Measurements from ENCODE around the gene OBSCN.
"Not testable (repeated sequence)": the region's sequence is repeated elsewhere in the genome, so short reads cannot be mapped to it uniquely, and the experiment has no call there.

The OBSCN gene

DNA sequence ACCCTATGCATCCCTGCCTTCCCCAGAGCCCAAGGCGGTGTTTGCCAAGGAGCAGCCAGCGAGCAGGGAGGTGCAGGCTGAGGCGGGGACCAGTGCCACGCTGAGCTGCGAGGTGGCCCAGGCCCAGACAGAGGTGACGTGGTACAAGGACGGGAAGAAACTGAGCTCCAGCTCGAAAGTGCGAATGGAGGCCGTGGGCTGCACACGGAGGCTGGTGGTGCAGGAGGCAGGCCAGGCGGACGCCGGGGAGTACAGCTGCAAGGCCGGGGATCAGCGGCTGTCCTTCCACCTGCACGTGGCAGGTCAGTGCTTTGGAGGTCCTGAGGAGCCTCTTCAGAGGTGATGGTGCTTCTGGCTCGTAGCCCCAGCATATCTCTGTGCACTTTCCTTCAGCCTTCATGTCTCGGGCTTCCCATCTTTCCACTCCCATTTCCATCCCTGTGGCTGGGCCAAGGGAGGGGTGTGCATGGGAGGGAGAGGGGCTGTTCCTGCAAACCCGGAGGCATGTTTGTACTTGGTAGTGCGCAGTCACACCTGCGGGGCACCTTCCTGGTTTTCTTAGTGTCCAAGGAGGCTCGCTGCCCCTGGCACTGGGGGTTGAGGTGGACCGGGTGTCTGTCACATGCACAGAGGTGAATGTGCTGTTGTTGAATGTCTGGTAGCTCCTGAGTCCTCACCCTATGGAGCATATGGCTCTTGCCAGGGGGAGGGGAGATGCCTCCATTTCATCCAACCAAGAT is 56.4 kb downstream of the OBSCN start:
- no peak for DNase-seq

DNA sequence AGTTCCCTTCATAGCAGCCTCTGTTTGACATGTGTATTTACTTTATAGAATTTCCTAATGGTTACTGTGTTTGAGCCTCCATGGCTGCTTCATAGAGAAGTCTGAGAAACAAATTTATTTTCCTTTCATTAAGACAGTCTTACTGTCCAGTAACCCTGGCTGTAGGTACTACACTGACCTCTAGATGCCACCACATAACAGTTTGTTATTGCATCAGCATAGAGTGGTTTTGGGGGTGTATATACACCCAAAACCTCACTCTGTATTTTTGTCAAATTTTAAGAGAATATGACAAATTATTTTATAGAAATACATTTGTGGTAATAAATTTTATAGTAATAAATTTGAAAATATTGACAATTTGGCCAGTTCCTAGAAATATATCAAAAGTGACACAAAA is 57.3 kb downstream of the OBSCN start:
- no peak for DNase-seq

GRCh38 chr1:228267962-228268880 is 60.4 kb downstream of the OBSCN start:
- DNase-seq = no peak

DNA sequence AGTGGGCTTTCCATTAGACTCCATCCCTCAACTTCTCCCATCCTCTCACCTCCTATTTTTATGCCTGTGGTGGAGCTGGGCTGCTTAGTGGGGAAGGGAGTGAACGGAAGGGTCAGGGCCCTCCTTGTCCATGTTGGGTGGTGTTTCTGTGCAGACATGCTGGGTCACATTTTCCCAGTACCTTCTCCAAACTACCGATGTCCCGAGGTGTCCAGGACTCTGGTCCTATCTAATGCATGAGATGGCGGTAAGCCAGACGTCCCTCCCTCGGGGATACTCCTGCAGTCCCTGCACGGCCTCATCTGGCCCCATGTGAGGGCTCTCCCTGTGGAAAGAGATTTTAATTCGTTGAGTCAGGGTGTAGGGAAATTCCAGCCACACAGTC is 61.0 kb downstream of the OBSCN start:
- DNase-seq = no peak

DNA sequence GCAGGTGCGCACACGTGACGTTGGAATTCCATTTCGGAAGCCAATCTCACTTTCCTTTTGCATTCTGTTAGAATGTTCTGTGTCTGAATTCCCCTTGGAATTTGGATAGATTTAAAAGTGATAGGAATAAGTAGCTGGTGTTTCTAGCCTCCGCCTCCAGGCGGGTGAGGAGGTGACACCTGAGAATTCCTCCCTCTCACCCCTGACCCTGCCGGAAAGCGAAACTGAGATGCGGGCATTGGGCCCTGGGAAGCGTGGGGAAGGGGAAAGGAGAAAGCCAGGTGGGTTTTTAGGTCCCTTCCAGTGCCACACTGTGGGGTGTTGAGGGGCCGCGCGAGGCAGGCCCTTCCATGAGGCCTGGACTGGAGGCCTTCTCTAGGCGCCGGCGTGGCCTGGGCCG is 61.6 kb downstream of the OBSCN start:
- DNase-seq = not testable (repeated sequence)

DNA sequence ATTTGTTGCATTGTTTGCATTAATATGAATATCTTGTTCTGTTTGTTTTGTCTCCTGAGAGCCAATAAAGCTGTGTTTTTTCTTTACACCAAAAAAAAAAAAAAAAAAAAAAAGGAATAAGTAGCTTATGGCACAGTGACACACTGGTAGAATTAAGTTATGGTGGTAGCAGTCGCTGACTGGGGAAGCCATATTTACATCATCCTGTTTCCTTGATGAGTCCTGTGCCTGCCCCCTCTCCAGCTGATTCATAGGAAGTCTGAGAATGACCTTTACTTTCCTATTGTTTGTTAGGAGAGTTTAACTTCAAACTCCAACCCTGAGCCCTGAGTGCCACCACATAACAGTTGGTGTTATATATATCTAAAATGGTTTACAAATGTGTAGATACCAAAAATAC is 62.2 kb downstream of the OBSCN start:
- DNase-seq = peak; percentile 36

- DNase-seq = no peak
Measured at GRCh38 chr1:228271701-228272251, 63.9 kb downstream of the OBSCN start.

- no peak for DNase-seq
Measured at GRCh38 chr1:228272331-228272791, 64.5 kb downstream of the OBSCN start.

DNA sequence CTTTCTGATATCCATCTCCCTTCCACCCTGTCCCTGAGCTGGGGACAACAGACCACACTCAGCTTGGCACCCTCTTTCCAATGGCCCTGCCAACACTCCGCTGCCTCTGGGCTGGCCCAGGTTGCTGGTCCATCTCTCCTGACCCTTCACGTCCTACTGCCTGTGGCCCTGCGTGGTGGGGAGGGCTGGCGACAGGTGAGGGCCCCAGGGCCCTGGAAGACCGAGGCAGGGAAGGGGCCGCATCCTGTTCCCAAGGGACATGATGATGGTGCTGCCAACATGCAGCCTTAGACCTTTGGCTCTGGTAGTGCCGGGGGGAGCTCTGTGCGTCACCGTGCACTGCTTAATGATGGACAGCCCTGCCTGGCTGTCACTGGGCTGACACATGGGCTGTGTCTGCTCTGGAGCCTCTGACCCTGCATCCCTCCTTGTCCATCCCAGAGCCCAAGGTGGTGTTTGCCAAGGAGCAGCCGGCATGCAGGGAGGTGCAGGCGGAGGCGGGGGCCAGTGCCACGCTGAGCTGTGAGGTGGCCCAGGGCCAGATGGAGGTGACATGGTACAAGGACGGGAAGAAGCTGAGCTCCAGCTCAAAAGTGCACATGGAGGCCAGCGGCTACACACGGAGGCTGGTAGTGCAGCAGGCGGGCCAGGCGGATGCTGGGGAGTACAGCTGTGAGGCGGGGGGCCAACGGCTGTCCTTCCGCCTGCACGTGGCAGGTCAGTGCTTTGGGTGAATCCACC is 65.2 kb downstream of the OBSCN start:
- DNase-seq = no peak

DNA sequence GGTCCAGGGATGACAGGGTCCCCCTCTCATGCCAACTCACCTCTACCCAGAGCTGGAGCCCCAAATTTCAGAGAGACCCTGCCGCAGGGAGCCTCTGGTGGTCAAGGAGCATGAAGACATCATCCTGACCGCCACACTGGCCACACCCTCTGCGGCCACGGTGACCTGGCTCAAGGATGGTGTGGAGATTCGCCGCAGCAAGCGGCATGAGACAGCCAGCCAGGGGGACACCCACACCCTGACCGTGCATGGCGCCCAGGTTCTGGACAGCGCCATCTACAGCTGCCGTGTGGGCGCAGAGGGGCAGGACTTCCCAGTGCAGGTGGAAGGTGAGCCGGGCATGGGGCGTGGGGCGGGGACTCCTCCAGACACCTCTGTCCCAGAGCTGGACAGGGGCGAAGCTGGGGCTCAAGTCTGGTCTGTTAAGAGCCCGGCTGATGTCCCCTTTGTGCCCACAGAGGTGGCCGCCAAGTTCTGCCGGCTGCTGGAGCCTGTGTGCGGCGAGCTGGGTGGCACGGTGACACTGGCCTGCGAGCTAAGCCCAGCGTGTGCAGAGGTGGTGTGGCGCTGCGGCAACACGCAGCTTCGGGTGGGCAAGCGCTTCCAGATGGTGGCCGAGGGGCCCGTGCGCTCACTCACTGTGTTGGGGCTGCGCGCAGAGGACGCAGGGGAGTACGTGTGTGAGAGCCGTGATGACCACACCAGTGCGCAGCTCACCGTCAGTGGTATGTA is 66.0 kb downstream of the OBSCN start:
- DNase-seq = no peak

GRCh38 chr1:228274452-228275178 is 66.8 kb downstream of the OBSCN start:
- no peak for DNase-seq

- DNase-seq = no peak
Measured at GRCh38 chr1:228275179-228275429, 67.3 kb downstream of the OBSCN start.

- peak; percentile 87 for DNase-seq
Measured at GRCh38 chr1:228275430-228276173, 67.8 kb downstream of the OBSCN start.

- no peak for DNase-seq
Measured at GRCh38 chr1:228276174-228276831, 68.5 kb downstream of the OBSCN start.

DNA sequence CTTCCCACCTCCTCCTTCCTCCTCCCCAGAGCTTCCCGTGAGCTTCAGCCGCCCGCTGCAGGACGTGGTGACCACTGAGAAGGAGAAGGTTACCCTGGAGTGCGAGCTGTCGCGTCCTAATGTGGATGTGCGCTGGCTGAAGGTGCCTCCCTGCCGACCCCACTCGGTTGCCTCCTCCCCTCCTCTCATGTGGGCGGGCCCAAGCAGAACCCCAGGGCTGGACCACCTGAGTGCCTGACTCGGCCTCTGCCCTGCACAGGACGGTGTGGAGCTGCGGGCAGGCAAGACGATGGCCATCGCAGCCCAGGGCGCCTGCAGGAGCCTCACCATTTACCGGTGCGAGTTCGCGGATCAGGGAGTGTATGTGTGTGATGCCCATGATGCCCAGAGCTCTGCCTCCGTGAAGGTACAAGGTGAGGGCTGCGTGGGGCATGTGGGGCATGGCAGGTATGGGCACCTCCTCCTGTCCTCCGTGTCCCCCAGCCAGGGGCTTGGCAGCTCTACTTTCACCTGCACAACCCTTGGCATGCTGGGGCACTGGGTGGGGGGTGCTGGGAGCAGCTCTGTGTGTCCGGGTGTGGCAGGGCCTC is 69.2 kb downstream of the OBSCN start:
- no peak for DNase-seq

DNA sequence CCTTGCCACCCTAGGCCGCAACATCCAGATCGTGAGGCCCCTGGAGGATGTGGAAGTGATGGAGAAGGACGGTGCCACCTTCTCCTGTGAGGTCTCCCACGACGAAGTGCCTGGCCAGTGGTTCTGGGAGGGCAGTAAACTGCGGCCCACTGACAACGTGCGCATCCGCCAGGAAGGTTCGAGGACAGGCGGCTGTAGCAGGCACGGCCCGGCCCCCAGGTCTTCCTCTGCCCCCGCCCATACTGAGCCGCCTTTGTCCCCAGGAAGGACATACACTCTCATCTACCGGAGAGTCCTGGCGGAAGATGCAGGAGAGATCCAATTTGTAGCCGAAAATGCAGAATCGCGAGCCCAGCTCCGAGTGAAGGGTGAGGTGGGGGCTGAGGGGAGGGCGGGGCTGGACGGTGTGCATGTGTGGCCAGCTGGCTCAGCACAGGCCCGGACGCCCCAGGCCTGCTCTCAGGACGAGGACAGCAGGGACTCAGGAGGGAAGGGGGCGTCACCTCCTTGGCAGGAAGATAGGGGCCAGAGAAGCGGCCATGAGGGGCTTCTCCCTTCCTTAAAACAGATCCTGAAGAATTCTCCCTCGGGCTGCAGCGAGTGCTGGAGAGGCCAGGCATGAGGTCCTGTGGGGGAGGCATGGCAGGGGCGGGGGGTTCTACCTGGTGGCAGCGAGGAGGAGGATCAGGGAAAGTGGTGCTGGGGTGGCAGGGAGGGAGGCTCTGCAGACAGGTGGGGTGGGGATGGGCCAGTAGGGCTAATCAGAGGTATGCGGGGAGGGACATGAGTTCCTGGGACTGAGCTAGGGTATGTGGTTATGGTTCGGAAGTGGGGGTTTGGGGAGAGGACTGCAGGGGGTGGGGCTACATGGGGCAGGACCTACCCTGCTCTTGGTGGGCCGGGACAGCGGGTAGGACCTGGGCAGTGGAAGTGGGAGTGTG is 69.9 kb downstream of the OBSCN start:
- DNase-seq = no peak

GRCh38 chr1:228278432-228278941 is 70.6 kb downstream of the OBSCN start:
- no peak for DNase-seq

DNA sequence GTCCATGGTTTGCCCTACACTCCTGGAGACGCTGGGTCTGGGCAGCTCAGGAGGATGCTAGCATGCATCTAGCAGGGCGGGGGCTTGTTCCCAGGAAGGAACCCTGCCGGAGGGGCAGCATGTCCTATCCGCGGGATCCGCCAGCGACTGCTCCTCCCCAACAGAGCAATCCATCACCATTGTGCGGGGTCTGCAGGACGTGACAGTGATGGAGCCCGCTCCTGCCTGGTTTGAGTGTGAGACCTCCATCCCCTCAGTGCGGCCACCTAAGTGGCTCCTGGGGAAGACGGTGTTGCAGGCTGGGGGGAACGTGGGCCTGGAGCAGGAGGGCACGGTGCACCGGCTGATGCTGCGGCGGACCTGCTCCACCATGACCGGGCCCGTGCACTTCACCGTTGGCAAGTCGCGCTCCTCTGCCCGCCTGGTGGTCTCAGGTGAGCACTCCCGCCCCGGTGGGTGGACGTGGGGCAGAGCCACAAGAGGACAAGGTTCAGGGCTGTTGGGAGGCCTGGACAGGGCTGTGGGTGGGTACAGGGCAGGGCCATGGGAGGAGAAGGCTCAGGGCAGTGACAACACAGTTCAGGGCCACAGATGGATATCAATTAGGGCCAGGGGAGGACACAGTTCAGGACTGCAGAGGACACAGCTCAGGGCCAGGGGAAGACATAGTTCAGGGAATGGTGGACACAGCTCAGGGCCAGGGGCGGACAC is 71.3 kb downstream of the OBSCN start:
- no peak for DNase-seq

All from fibroblast of skin of right quadriceps (primary cell).